ENCODE results near the gene BEX4.
A peak's percentile ranks its signal among the peaks of the same experiment; 100 is the strongest.

The BEX4 gene

GRCh38 chrX:103240155-103240554, 25.2 kb downstream of the BEX4 start:
- no peak for DNase-seq

DNA sequence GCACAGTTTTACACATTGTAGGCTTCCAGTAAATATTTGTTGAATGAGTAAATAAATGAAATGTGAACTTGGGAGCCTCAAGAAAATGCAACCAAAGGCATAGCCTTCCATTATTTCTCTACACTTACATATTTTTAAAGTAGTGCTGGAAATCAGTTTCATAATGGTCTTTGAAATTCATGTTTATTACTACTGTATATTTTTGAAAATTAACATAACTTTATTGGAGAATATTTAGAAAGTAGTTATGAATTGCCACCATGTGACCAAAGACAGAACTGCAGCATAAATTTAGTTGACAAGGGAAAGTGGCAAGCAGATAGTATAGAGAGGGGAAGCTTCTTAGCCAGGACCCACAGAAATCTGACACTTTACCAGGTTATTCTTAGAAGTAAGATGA, 33.6 kb downstream of the BEX4 start:
- DNase-seq: no peak

DNA sequence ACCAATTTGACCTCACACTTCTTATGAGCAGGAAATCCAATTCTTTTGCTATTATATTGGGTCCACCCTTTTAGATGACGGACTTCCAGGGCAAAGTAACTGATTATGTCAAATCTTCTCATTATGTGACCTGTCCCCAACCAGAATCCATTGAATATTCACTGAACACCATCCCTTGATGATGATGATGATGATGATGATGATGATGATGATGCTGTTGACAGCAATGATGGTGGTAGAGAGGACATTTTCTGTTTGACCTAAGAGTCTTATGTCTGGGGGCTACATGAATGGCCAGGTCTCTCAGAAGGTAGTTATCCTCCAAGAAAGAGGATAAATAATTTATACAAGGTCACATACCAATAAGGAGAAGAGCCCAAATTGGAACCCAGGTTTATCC, 34.9 kb downstream of the BEX4 start:
- DNase-seq: no peak

- no peak for DNase-seq
Measured at GRCh38 chrX:103250977-103251376, 36.1 kb downstream of the BEX4 start.

GRCh38 chrX:103253608-103254007, 38.7 kb downstream of the BEX4 start:
- no peak for DNase-seq

DNA sequence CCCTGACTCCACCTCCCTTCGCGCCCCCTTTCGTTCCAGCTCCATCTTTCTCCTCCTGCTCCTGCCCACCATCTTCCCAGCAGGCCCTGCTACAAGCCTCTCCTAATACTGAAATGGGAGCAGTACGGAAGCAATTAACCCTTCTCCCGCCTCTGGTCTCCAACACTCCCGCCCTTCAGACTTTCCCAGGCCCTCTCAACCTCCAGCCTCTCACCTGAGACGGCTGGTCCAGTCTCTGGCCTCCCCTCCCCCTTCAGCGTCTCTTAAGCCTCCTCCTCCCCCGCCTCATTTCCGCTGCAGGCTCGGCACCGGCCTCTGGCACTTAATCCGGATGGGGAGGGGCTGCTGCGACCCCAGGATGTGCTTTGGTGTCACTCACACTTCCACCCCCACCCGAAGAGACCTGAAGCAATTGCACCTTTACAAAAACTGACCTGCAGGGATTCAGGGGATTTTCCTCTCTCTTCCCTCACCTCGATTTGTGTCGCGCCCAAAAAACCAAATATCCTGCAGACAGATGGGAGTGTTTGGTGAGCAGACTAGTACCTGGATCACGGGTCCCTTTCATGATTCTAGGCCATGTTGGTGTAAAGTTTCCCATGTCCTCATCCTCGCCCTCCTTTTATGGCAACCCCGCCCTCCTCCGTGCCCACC, 39.4 kb downstream of the BEX4 start:
- peak; percentile 6 for DNase-seq

DNA sequence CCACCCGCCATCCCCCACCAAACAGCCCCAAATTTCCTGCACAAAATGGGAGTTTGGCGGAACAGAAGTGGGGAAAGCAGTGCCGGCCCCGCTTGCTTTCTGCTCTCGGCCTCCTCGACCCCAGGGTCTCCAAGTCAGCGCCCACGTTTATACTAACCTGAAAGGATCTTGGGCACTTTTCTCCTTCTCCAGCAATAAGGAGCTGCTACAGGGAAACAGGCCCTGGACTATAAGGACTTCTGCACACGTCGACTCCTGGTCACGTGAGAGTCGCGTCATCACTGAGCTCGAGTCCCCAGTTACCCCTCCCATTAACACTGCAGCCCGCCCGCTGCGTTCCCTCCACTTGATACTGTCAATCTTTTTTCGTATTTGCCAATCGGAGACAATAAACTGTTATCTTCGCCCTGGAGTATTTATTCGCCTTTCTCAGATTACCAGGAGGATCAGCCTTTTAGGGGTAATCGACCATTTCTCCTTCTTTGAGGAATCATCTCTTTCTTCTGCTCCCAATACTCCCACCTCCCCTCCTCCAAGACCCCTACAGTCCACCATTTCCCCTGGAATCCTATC, 40.1 kb downstream of the BEX4 start, which contains the start of gene TCEAL8:
TSS of gene TCEAL8 (minus strand) at position 235 of the 573 bp plus-strand sequence. CDS start 1,176 bp downstream, outside the sequence.
- DNase-seq: peak; percentile 48

- DNase-seq: no peak
Measured at GRCh38 chrX:103256651-103257050, 41.7 kb downstream of the BEX4 start.

DNA sequence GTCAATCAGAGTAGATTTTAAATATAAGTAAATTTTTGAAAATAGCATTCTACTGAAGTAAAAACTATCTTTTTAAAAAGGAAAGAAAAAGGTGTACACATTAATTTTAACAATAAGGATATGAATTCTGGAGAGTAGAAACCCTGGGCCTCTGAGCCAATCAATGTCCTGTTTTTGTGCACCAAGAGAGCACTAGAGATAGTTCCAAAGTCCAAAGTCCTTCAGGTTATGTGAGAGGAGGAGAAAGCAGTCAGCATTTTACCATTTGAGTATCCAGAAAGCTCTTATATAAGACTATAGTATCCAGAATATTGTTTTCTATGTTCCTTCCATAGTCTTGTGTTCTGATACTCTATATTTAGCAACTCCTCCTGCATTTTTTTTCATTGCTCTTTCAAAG, 43.4 kb downstream of the BEX4 start:
- no peak for DNase-seq

Data from central memory CD4-positive, alpha-beta T cell (primary cell).